Measurements from ENCODE around the gene NOSTRIN.
A peak's percentile ranks its signal among the peaks of the same experiment; 100 is the strongest.

DNA sequence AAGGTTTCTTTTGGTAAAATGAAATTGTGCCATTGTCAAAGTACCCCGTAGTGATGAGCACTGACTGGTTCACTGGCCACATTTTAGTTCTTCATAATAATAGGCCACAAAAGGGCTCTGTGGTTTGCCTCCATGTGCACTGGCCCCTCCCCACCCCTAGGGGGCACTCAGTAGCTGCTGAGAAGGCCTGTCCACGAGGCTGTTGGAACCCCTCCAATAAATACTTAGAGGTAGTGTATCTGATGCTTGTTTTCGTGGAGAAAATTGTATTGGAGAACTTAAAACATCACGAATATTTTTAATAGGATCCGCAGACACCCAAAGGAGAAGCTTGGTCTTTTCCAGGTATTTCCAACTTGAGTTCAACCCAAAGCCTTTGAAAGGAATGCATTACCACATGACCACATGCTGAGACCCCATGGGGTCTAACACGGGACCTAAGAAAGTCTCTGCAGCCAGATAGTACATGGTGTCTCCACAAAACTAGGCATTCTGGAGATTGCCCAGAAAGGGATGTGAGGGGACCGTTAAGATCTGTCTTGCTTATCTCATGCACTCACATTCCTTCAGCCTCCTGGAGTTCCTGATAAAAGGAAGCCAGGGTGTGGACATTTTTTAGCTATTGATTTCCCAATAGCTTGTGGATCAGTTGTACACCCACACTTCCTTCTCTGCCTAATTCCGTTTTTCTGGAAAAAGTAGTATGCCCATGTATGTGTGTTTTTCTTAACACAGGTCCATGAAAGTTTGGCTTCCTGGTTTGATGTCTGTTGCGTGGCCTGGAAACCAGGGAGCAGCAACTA, 28.5 kb upstream of the NOSTRIN start:
- TF ChIP-seq, protein P1, sequence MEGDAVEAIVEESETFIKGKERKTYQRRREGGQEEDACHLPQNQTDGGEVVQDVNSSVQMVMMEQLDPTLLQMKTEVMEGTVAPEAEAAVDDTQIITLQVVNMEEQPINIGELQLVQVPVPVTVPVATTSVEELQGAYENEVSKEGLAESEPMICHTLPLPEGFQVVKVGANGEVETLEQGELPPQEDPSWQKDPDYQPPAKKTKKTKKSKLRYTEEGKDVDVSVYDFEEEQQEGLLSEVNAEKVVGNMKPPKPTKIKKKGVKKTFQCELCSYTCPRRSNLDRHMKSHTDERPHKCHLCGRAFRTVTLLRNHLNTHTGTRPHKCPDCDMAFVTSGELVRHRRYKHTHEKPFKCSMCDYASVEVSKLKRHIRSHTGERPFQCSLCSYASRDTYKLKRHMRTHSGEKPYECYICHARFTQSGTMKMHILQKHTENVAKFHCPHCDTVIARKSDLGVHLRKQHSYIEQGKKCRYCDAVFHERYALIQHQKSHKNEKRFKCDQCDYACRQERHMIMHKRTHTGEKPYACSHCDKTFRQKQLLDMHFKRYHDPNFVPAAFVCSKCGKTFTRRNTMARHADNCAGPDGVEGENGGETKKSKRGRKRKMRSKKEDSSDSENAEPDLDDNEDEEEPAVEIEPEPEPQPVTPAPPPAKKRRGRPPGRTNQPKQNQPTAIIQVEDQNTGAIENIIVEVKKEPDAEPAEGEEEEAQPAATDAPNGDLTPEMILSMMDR (IDR thresholded peaks at IDR 0.05; ENCODE audit: insufficient read depth, low read length, poor library complexity, severe bottlenecking), result peak; percentile 94
- TF ChIP-seq EZH2phosphoT487 (conservative IDR thresholded peaks at IDR 0.05; ENCODE audit: low read length), result no peak

Measured in SU-DHL-6 (cell line).